Right lobe of liver (tissue), 6 donors: ENCODE data around the gene PTPRN2. TPM values are rescaled to one million over a fixed set of nuclear protein-coding genes. Genes with fewer than 3 reads are reported as not detected.

Experiments used
- ATAC-seq, 4 donors: fragments of 200-7000 bp; cut with Tn5 transposase; one replicate each; pipeline ENCODE4 v1.9.1; 2020; ENCODE audit warnings: mild to moderate bottlenecking in 4 of 4, moderate library complexity in 4 of 4
- DNase-seq, 3 donors: peaks; one replicate each; pipeline ENCODE4 v3.0.0-alpha.2; 2020
- H3K27ac ChIP-seq, 3 donors: fragments of 200-600 bp; one replicate each; pipeline ENCODE4 v1.8.0; 2022
- H3K27me3 ChIP-seq, 2 donors: fragments of 200-600 bp; one replicate each; pipeline ENCODE4 v1.8.0; 2022
- H3K36me3 ChIP-seq, 4 donors: fragments of 200-600 bp; sonication (generic) in 1 of 4; one replicate each; pipeline versions ENCODE4 v1.5.1 to v1.8.0; 2017 to 2022; ENCODE audit warnings: control low read depth in 1 of 4
- H3K4me1 ChIP-seq, 4 donors: fragments of 200-600 bp; sonication (generic) in 1 of 4; one replicate each; pipeline versions ENCODE4 v1.5.1 to v1.8.0; 2017 to 2022; ENCODE audit warnings: control low read depth in 1 of 4
- H3K4me3 ChIP-seq, 3 donors: fragments of 200-600 bp; one replicate each; pipeline ENCODE4 v1.8.0; 2022
- H3K9me3 ChIP-seq, 4 donors: fragments of 200-600 bp; sonication (generic) in 1 of 4; one replicate each; pipeline versions ENCODE4 v1.5.1 to v1.8.0; 2017 to 2022; ENCODE audit warnings: control low read depth in 1 of 4
- POLR2A ChIP-seq: fragments of 450-650 bp; IDR thresholded peaks from one replicate; pipeline ENCODE4 v1.6.1; 2017; ENCODE audit warnings: antibody characterized with exemption, mild to moderate bottlenecking
- WGBS: methylation state at CpG from one replicate; pipeline ENCODE4 v1.1.6; 2018; ENCODE audit warnings: low coverage, low lambda C conversion rate; ENCODE audit not compliant: insufficient coverage; ENCODE audit errors: missing lambda C conversion rate; 5-methylcytosine and 5-hydroxymethylcytosine counted together
- intact Hi-C, 2 donors: fragments of 100-400 bp; cut with DNase I; formaldehyde crosslinking; loops; one replicate each; pipeline versions ENCODE4 v1.11.2 to v1.14.1; 2022
- total RNA-seq, 6 experiments: library from RNA; depleted of rRNA in 2 of 6; stranded (reverse); fragments of >200 nt in 2 of 6; fragmentation: NEBNext Ultra II Directional in 3 of 6; extraction: Animal tissue kit (Norgen Biotek cat#: 25700) in 3 of 6; gene quantifications; one replicate each; pipeline versions ENCODE4 v1.1.0 to v1.2.4, GENCODE V29; 2016 to 2023
- TF ChIP-seq, protein P1 (sequence below), 4 donors: fragments of 200-600 bp in 3 of 4; fragments of 450-650 bp in 1 of 4; IDR thresholded peaks; one replicate each; pipeline versions ENCODE4 v1.5.1 to v1.8.0; 2016 to 2022; ENCODE audit warnings: antibody characterized with exemption in 4 of 4, mild to moderate bottlenecking in 2 of 4
- donor health status: DM: no; HTN: yes; CAD: no.
- donor health status: DM: no; HTN: no; CAD: no.
- donor health status: DM: no; HTN: no; CAD: no.
- donor health status: DM: no; HTN: yes; CAD: no.
- donor health status: DM: no; HTN: yes; CAD: no.

The PTPRN2 gene
- total RNA-seq, 6 experiments from 2014 or later, result 0.15 to 0.87 (median 0.67) TPM

- TF ChIP-seq POLR2A, result no peak
- TF ChIP-seq, protein P1, sequence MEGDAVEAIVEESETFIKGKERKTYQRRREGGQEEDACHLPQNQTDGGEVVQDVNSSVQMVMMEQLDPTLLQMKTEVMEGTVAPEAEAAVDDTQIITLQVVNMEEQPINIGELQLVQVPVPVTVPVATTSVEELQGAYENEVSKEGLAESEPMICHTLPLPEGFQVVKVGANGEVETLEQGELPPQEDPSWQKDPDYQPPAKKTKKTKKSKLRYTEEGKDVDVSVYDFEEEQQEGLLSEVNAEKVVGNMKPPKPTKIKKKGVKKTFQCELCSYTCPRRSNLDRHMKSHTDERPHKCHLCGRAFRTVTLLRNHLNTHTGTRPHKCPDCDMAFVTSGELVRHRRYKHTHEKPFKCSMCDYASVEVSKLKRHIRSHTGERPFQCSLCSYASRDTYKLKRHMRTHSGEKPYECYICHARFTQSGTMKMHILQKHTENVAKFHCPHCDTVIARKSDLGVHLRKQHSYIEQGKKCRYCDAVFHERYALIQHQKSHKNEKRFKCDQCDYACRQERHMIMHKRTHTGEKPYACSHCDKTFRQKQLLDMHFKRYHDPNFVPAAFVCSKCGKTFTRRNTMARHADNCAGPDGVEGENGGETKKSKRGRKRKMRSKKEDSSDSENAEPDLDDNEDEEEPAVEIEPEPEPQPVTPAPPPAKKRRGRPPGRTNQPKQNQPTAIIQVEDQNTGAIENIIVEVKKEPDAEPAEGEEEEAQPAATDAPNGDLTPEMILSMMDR (IDR thresholded peaks at IDR 0.05), result no peak
- no peak for ATAC-seq
- whole genome bisulfite sequencing, result 56% methylated on average over 5 of the region's 9 CpGs
- Histone ChIP-seq H3K4me1 (no peaks in the 10 kb centered on the region), H3K27me3 (no peaks in the 10 kb centered on the region), H3K27ac (no peak overlapping the region), H3K36me3 (no peaks in the 10 kb centered on the region), H3K4me3 (no peak overlapping the region), H3K9me3 (no peaks in the 10 kb centered on the region)
- intact Hi-C loops, result no loop called here
- DNase-seq, result no peak
Measured at GRCh38 chr7:157603005-157603404, 984.6 kb downstream of the PTPRN2 start.

GRCh38 chr7:157602581-157602980 is 985.0 kb downstream of the PTPRN2 start:
- ATAC-seq, result no peak
- DNase-seq, result no peak
- no peak overlapping the region for H3K27ac ChIP-seq
- no peaks in the 10 kb centered on the region for H3K36me3 ChIP-seq
- H3K4me1 ChIP-seq, result no peaks in the 10 kb centered on the region
- WGBS, result 80% methylated on average over 2 of the region's 14 CpGs
- no peaks in the 10 kb centered on the region for H3K27me3 ChIP-seq
- no peak overlapping the region for H3K4me3 ChIP-seq
- TF ChIP-seq, protein P1 (IDR thresholded peaks at IDR 0.05), result no peak
- TF ChIP-seq POLR2A, result no peak
- intact Hi-C loops, result no loop called here
- H3K9me3 ChIP-seq, result no peaks in the 10 kb centered on the region

DNA sequence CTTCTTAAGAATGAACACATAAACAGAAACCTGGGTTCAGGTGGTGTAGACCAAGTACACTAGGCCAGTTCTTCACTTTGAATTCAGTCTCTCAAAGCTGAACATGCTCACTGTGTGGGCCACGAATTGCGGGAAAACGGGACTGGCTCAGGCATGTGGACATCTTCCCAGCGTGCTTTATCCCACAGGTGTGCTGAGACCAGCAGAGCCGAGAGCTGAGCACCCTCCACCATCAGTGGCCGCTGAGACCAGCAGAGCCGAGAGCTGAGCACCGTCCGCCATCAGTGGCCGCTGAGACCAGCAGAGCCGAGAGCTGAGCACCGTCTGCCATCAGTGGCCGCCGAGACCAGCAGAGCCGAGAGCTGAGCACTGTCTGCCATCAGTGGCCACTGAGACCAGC is 985.5 kb downstream of the PTPRN2 start:
- WGBS, result 90% methylated on average over 4 of the region's 15 CpGs
- Histone ChIP-seq H3K4me1 (no peaks in the 10 kb centered on the region), H3K4me3 (no peak overlapping the region), H3K36me3 (no peaks in the 10 kb centered on the region), H3K27ac (no peak overlapping the region), H3K9me3 (no peaks in the 10 kb centered on the region), H3K27me3 (no peaks in the 10 kb centered on the region)
- intact Hi-C loops, result no loop called here
- ATAC-seq (no peak), DNase-seq (no peak)
- no peak for TF ChIP-seq POLR2A
- TF ChIP-seq, protein P1 (IDR thresholded peaks at IDR 0.05), result no peak

- H3K27me3 ChIP-seq, result no peaks in the 10 kb centered on the region
- ATAC-seq, result no peak
- no peak overlapping the region for H3K27ac ChIP-seq
- intact Hi-C loops, result no loop called here
- H3K9me3 ChIP-seq, result no peaks in the 10 kb centered on the region
- H3K4me1 ChIP-seq, result no peaks in the 10 kb centered on the region
- DNase-seq, result no peak
- no peak overlapping the region for H3K4me3 ChIP-seq
- H3K36me3 ChIP-seq, result no peaks in the 10 kb centered on the region
- no peak for TF ChIP-seq POLR2A
- 73% methylated on average over 4 of the region's 11 CpGs for WGBS
Measured at GRCh38 chr7:157601530-157601929, 986.1 kb downstream of the PTPRN2 start.

- no CpG with 5 or more reads among the region's 4 CpGs for WGBS
- no peak for DNase-seq
- Histone ChIP-seq H3K9me3 (no peaks in the 10 kb centered on the region), H3K4me1 (no peaks in the 10 kb centered on the region), H3K27me3 (no peaks in the 10 kb centered on the region), H3K4me3 (no peak overlapping the region), H3K27ac (no peak overlapping the region), H3K36me3 (no peaks in the 10 kb centered on the region)
- intact Hi-C loops, result no loop called here
- TF ChIP-seq, protein P1 (IDR thresholded peaks at IDR 0.05), result no peak
- TF ChIP-seq POLR2A, result no peak
- ATAC-seq, result no peak
Measured at GRCh38 chr7:157599491-157599890, 988.1 kb downstream of the PTPRN2 start.
